ENCODE measurements around the gene SETDB1. TPM values are rescaled to one million over a fixed set of nuclear protein-coding genes. Genes with fewer than 3 reads are reported as not detected.

Gene SETDB1
- total RNA-seq, 1 experiment from 2014 or later: 64.9 TPM

GRCh38 chr1:150995460-150995859 is 69.3 kb downstream of the SETDB1 start:
- no peak overlapping the region for H3K27ac Mint-ChIP-seq (ENCODE audit: unreplicated experiment)
- H3K36me3 Mint-ChIP-seq (ENCODE audit: insufficient read depth, unreplicated experiment): peaks cover 17% of the 10 kb centered on the region
- no peaks in the 10 kb centered on the region for H3K9me3 Mint-ChIP-seq (ENCODE audit: low read depth, unreplicated experiment)
- H3K4me3 Mint-ChIP-seq (ENCODE audit: low read depth, unreplicated experiment): no peak overlapping the region
- no peaks in the 10 kb centered on the region for H3K4me1 Mint-ChIP-seq (ENCODE audit: low read depth, unreplicated experiment)
- H3K27me3 Mint-ChIP-seq (ENCODE audit: unreplicated experiment): no peaks in the 10 kb centered on the region
- CTCF ChIA-PET: interaction anchor here (0.8 to 2.4 kb wide), 4 partner anchors 11 to 88 kb away, joined by 4 to 32 read pairs (median 17); partner anchors contain the start of genes ANXA9, MINDY1 and SETDB1
- BruUV-seq (replicated peaks): no TSS peak
- intact Hi-C loops (cut with micrococcal nuclease; ENCODE audit: unreplicated experiment): no loop called here
- no peak for TF ChIP-seq CTCF (IDR thresholded peaks at IDR 0.05; ENCODE audit: unreplicated experiment)
- DNase-seq: no peak

GRCh38 chr1:150995896-150996295 is 69.7 kb downstream of the SETDB1 start:
- Mint-ChIP-seq H3K9me3 (ENCODE audit: low read depth, unreplicated experiment) (no peaks in the 10 kb centered on the region), H3K4me3 (ENCODE audit: low read depth, unreplicated experiment) (no peak overlapping the region), H3K4me1 (ENCODE audit: low read depth, unreplicated experiment) (no peaks in the 10 kb centered on the region), H3K36me3 (ENCODE audit: insufficient read depth, unreplicated experiment) (peaks cover 17% of the 10 kb centered on the region), H3K27me3 (ENCODE audit: unreplicated experiment) (no peaks in the 10 kb centered on the region), H3K27ac (ENCODE audit: unreplicated experiment) (no peak overlapping the region)
- peak; percentile 41 for DNase-seq
- intact Hi-C loops (cut with micrococcal nuclease; ENCODE audit: unreplicated experiment): loop anchor here (1.0 kb wide), 1 partner anchor 17 kb away; no protein-coding TSS in a partner anchor
- CTCF ChIA-PET: interaction anchor here (0.6 to 2.4 kb wide), 10 partner anchors 11 to 603 kb away, joined by 3 to 32 read pairs (median 4); partner anchors contain the start of genes ANXA9, MINDY1 and SETDB1
- BruUV-seq (replicated peaks): no TSS peak
- TF ChIP-seq CTCF (IDR thresholded peaks at IDR 0.05; ENCODE audit: unreplicated experiment): peak; percentile 90

- intact Hi-C loops (cut with micrococcal nuclease; ENCODE audit: unreplicated experiment): no loop called here
- CTCF ChIA-PET: interaction anchor here (0.6 to 2.1 kb wide), 3 partner anchors 9 to 581 kb away, joined by 3 to 26 read pairs (median 3); partner anchors contain the start of gene MINDY1
Measured at GRCh38 chr1:150997126-150997872, 71.1 kb downstream of the SETDB1 start.

GRCh38 chr1:150997949-150998348 is 71.8 kb downstream of the SETDB1 start:
- Mint-ChIP-seq H3K4me1 (ENCODE audit: low read depth, unreplicated experiment) (no peaks in the 10 kb centered on the region), H3K9me3 (ENCODE audit: low read depth, unreplicated experiment) (no peaks in the 10 kb centered on the region), H3K27ac (ENCODE audit: unreplicated experiment) (no peak overlapping the region), H3K4me3 (ENCODE audit: low read depth, unreplicated experiment) (no peak overlapping the region), H3K36me3 (ENCODE audit: insufficient read depth, unreplicated experiment) (peaks cover 17% of the 10 kb centered on the region), H3K27me3 (ENCODE audit: unreplicated experiment) (no peaks in the 10 kb centered on the region)
- BruUV-seq (replicated peaks): no TSS peak
- CTCF ChIA-PET: interaction anchor here (1.1 kb wide), 1 partner anchor 8 kb away, joined by 3 read pairs; the partner anchor contains the start of gene MINDY1
- TF ChIP-seq CTCF (IDR thresholded peaks at IDR 0.05; ENCODE audit: unreplicated experiment): no peak
- DNase-seq: no peak
- intact Hi-C loops (cut with micrococcal nuclease; ENCODE audit: unreplicated experiment): no loop called here

More at GRCh38 chr1:150997126-150997872, 71.1 kb downstream of the SETDB1 start:
- no peaks in the 10 kb centered on the region for H3K27me3 Mint-ChIP-seq (ENCODE audit: unreplicated experiment)
- H3K4me3 Mint-ChIP-seq (ENCODE audit: low read depth, unreplicated experiment): no peak overlapping the region
- TF ChIP-seq CTCF (IDR thresholded peaks at IDR 0.05; ENCODE audit: unreplicated experiment): no peak
- H3K9me3 Mint-ChIP-seq (ENCODE audit: low read depth, unreplicated experiment): no peaks in the 10 kb centered on the region
- H3K36me3 Mint-ChIP-seq (ENCODE audit: insufficient read depth, unreplicated experiment): peaks cover 17% of the 10 kb centered on the region
- DNase-seq: no peak
- no peaks in the 10 kb centered on the region for H3K4me1 Mint-ChIP-seq (ENCODE audit: low read depth, unreplicated experiment)
- no peak overlapping the region for H3K27ac Mint-ChIP-seq (ENCODE audit: unreplicated experiment)
- BruUV-seq (replicated peaks): no TSS peak

Data from Calu3 (cell line).